Measurements from ENCODE around the gene MAN2C1. TPM values are rescaled to one million over a fixed set of nuclear protein-coding genes. Genes with fewer than 3 reads are reported as not detected.
A peak's percentile ranks its signal among the peaks of the same experiment; 100 is the strongest.

Gene MAN2C1
- total and polyA plus RNA-seq, 7 donors = 54.0 to 124 (median 86.5) TPM

DNA sequence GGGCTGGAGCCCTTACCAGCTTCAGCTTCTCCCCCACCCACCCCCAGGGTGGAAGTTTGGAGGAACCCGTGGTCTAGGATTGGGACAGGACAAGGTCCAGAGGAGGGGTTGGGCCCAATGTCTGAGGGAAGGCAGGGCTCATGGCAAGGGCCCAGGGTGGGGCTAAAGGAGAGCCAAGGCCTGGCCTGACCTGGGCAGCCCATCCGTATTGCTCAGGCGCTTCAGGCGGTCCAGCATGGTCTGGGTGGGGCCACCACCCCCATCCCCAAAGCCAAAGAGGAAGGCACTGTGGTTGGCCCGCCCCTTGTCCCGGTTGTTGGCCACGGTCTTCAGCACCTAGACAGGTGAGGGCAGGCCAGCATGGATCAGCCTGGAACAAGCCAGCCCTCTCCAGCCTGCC lies 7.6 kb downstream of the MAN2C1 start:
- TF ChIP-seq, protein P1, sequence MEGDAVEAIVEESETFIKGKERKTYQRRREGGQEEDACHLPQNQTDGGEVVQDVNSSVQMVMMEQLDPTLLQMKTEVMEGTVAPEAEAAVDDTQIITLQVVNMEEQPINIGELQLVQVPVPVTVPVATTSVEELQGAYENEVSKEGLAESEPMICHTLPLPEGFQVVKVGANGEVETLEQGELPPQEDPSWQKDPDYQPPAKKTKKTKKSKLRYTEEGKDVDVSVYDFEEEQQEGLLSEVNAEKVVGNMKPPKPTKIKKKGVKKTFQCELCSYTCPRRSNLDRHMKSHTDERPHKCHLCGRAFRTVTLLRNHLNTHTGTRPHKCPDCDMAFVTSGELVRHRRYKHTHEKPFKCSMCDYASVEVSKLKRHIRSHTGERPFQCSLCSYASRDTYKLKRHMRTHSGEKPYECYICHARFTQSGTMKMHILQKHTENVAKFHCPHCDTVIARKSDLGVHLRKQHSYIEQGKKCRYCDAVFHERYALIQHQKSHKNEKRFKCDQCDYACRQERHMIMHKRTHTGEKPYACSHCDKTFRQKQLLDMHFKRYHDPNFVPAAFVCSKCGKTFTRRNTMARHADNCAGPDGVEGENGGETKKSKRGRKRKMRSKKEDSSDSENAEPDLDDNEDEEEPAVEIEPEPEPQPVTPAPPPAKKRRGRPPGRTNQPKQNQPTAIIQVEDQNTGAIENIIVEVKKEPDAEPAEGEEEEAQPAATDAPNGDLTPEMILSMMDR (IDR thresholded peaks at IDR 0.05) = no peak
- Histone ChIP-seq H3K4me1 (no peaks in the 10 kb centered on the region), H3K4me3 (no peak overlapping the region), H3K9me3 (no peaks in the 10 kb centered on the region), H3K27ac (no peak overlapping the region), H3K27me3 (ENCODE audit: insufficient read depth in 3 of 3, low read length in 2 of 3) (no peaks in the 10 kb centered on the region), H3K36me3 (ENCODE audit: insufficient read depth in 1 of 2, low read depth in 1 of 2) (peaks cover 9 to 100% of the 10 kb centered on the region in 2 donors)
- 85 to 93% (median 87%) methylated on average over 4 to 7 of the region's 7 CpGs for WGBS, 3 donors
- ATAC-seq = no peak
- peak in 1 of 2 donors; percentile 52 for DNase-seq
- intact Hi-C loops (cut with DNase I) = loop anchor here in 1 of 2 donors (10.0 kb wide), 1 partner anchor 264 kb away; the partner anchor contains the start of gene SNUPN

DNA sequence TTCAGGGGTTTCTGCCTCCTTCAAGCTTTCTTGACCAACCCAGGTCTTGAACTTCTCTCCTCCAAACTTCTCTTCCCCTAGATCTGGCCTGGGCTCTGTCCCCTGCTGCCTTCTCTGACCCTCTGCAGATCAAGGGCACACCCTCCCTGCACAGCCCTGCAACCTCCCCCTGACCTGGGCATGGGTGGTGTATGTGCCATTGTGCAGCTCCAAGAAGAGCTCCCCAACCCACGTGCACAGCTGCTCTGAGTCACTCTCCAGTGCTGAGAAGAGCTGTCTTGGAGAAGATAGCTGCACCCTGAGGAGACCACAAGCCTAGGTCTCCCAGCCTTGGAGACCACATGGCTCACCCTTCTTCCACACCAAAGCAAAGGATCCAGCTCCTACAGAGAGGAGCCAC lies 8.0 kb downstream of the MAN2C1 start:
- DNase-seq (no peak), ATAC-seq (no peak)
- H3K4me3 ChIP-seq = no peak overlapping the region
- H3K4me1 ChIP-seq = no peaks in the 10 kb centered on the region
- H3K27ac ChIP-seq = no peak overlapping the region
- H3K36me3 ChIP-seq (ENCODE audit: insufficient read depth in 1 of 2, low read depth in 1 of 2) = peaks cover 11 to 100% of the 10 kb centered on the region in 2 donors
- 57 to 71% (median 65%) methylated on average over 1 of the region's 1 CpG for WGBS, 3 donors
- H3K27me3 ChIP-seq (ENCODE audit: insufficient read depth in 3 of 3, low read length in 2 of 3) = no peaks in the 10 kb centered on the region
- TF ChIP-seq, protein P1 (IDR thresholded peaks at IDR 0.05) = no peak
- intact Hi-C loops (cut with DNase I) = loop anchor here in 1 of 2 donors (10.0 kb wide), 1 partner anchor 264 kb away; the partner anchor contains the start of gene SNUPN
- no peaks in the 10 kb centered on the region for H3K9me3 ChIP-seq

DNA sequence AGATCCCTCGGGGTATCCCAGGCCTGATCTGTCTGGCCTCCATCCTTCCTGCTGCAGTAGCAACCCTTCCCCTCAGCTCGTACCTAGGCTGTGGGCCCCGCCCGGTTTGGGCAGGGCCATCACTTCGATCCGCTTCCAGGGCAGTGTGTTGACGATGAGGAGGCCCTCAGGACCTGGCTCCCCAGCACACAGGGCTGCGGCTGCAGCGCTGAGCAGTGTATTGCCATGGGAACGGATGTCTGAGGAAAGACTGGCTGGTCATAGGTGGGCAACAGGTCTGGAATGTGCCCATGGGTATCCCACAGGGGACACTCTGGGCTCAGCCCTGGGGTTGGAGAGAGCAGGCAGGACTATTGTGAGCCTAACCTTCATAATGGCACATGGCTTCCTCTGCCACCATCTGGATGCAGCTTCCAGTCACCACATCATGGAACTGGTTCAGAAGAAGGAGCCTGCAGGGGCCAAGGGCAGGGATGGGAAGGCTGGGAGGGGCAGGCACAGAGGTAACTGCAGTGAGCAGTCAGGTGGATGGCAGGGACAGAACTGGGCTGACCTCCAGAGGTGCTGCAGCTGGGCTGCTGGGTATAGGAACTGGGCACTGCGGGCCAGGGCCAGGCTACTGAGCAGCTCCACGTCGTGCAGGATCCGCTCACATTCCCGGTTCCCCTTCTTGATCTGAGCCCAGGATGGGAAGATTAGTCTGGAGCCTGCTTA lies 8.7 kb downstream of the MAN2C1 start:
- ATAC-seq (no peak), DNase-seq (no peak)
- TF ChIP-seq, protein P1 (IDR thresholded peaks at IDR 0.05) = no peak
- Histone ChIP-seq H3K9me3 (no peaks in the 10 kb centered on the region), H3K4me3 (no peak overlapping the region), H3K27ac (no peak overlapping the region), H3K4me1 (no peaks in the 10 kb centered on the region), H3K27me3 (ENCODE audit: insufficient read depth in 3 of 3, low read length in 2 of 3) (no peaks in the 10 kb centered on the region), H3K36me3 (ENCODE audit: insufficient read depth in 1 of 2, low read depth in 1 of 2) (peaks cover 11 to 100% of the 10 kb centered on the region in 2 donors)
- intact Hi-C loops (cut with DNase I) = loop anchor here in 1 of 2 donors (10.0 kb wide), 1 partner anchor 265 kb away; the partner anchor contains the start of gene SNUPN
- WGBS, 3 donors = 86 to 89% (median 89%) methylated on average over 15 of the region's 15 CpGs

DNA sequence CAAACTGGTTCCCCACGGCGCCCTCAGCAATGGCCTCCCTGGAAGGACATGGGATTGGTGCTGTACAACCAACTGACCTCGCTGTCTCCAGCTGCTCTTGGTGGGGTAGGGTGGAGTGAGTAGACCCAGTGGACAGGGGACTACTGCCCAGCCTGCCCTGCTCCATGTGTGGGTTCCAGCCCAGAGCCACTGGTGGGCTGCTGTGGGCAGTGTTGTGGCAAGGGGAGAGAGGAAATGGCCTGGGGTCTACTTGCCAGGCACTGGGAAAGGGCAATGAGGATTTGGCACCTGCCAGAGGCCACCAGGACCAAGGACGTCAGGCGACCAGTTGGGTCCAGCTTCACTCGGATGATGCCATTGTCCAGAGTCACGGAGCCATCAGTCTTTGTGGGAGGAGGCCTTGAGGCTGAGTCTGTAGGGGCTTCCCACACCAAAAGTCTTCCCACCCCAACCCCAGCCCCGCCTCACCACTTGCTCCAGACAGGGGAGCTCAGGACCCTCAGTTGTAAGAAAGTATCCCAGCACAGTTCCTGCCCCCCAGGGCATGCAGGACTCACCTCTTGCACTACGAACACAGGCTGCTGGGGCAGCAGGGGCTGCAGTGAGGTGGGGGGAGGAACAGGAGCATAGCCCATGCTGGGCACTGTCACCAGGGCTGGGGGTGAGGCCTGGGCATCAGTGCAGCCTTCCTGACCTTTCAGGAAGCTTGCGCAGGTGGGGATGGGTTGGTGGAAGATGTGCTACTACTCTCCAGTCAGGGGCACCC lies 9.5 kb downstream of the MAN2C1 start:
- DNase-seq (no peak), ATAC-seq (no peak)
- no peak overlapping the region for H3K4me3 ChIP-seq
- no peaks in the 10 kb centered on the region for H3K27me3 ChIP-seq (ENCODE audit: insufficient read depth in 3 of 3, low read length in 2 of 3)
- H3K36me3 ChIP-seq (ENCODE audit: insufficient read depth in 1 of 2, low read depth in 1 of 2) = peaks cover 11 to 94% of the 10 kb centered on the region in 2 donors
- H3K27ac ChIP-seq = no peak overlapping the region
- H3K9me3 ChIP-seq = no peaks in the 10 kb centered on the region
- 90 to 93% (median 91%) methylated on average over 10 of the region's 10 CpGs for WGBS, 3 donors
- no peaks in the 10 kb centered on the region for H3K4me1 ChIP-seq
- intact Hi-C loops (cut with DNase I) = no loop called here
- TF ChIP-seq, protein P1 (IDR thresholded peaks at IDR 0.05) = no peak
